NOMO-1 treated with DMSO at 0.1 percent for 48 hours (cell line): ENCODE results near the gene LMNB1.
A peak's percentile ranks its signal among the peaks of the same experiment; 100 is the strongest.
"Not testable (repeated sequence)": the region's sequence is repeated elsewhere in the genome, so short reads cannot be mapped to it uniquely, and the experiment has no call there.

Experiments
- DNase-seq: peaks from one replicate; lab custom pipeline; 2025; ENCODE audit not compliant: unreplicated experiment; lab: John Stamatoyannopoulos, UW

The LMNB1 gene

DNA sequence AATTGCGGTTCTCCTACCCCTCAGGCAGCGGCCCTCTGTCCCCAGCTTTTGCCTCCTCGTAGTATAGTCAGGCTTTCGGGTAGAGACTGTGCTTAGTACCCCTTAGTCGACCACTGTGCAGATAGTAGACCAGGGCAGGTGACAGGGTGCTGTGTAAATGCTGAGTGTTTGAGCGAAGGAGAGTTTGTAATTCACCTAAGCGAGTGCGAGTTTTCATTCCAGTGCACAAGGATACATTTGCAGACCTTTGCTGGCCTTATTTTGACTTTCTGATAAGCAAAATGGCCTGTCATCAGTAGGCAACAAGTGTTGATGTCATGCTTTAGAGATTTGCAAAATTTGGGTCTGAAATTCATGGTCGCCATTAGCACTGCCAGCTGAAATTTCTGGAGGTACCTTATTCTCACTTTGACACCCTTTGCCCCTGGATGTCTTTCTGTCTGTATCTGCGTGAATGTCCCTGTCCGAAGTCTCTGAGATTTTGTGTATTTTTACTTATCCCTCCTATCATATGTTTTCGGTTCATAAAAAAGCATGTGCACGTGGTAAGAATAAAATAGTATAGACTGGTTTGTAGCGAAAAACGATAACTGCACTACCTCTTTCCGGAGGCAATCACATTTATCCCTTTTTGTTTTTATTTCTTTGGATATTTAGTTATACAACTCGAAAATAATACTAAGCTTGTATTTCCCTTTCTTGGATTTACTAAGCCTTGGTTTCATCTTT, 1.9 kb downstream of the LMNB1 start:
- no peak for DNase-seq

- peak; percentile 84 for DNase-seq
These were observed 3.4 kb downstream of the LMNB1 start for GRCh38 chr5:126780165-126780827.

- not testable (repeated sequence) for DNase-seq
These were observed 11.5 kb downstream of the LMNB1 start for GRCh38 chr5:126788409-126788808.

DNA sequence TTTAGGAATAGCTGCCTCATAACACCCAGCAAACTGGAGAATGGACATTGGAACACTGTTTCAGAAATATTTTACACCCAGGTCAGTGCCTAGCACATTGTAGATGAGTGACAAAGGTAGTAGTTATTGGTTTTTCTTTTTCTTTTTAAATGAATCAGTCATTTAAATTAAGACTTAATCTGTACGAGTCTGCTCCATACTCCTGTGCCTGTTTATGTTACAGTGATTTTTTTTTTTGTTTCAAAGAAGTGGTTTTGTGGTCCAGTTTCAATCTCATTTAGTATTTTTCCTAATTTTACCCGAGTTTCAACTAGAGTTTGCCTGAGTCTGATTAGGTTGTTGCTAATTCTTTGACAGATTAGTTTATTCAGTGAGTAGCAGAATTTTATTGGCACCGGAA, 16.2 kb downstream of the LMNB1 start:
- no peak for DNase-seq

- not testable (repeated sequence) for DNase-seq
These were observed 16.7 kb downstream of the LMNB1 start for GRCh38 chr5:126793648-126794047.

DNA sequence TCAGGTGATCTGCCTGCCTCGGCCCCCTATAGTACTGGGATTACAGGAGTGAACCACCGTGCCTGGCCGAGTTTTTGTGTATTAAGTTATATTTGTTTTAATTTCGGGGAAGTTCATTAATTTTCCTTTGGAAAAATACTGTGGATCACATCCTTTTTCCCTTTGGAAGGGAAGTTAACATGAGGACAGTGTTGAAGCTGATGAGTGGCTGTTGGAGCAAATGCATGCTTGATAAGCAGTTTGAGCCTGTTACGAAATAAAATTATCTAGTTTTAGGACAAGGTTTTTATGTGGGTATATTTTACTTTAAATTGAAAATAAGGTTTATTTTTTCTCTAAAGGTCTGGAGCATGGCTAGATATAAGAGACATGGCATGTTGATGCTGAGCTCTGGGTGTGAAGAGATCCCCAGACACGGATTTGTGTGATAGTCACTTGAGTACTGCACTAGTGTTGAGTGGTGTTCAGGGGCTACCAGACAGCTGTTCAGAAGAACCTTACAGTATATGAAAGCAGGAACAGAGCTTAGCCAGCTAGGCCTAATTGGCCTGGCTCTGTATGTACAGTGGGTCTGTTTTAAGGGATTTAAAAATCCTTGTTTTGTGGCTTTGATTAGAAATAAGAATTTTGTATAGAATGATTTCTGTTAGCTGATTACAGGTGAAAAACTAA, 17.4 kb downstream of the LMNB1 start:
- no peak for DNase-seq

DNA sequence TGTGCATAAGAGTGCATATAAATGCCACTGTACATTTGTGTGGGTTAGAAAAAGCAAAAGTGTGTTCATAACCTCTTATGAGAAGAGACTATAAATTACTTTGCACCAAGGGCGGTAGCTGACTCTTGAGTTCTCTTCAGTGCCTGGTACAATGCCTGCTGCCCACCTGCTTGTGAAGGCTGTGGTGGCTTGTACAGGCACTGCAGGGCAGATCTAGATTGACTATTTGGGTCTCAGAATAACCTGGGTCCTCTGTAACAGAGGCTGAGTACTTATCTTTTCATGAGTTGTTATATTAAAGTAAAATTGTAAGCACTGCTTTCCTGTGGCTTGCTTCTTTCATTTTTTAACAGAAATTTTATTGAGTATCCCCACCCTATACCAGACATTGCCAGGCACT, 22.8 kb downstream of the LMNB1 start:
- no peak for DNase-seq

DNA sequence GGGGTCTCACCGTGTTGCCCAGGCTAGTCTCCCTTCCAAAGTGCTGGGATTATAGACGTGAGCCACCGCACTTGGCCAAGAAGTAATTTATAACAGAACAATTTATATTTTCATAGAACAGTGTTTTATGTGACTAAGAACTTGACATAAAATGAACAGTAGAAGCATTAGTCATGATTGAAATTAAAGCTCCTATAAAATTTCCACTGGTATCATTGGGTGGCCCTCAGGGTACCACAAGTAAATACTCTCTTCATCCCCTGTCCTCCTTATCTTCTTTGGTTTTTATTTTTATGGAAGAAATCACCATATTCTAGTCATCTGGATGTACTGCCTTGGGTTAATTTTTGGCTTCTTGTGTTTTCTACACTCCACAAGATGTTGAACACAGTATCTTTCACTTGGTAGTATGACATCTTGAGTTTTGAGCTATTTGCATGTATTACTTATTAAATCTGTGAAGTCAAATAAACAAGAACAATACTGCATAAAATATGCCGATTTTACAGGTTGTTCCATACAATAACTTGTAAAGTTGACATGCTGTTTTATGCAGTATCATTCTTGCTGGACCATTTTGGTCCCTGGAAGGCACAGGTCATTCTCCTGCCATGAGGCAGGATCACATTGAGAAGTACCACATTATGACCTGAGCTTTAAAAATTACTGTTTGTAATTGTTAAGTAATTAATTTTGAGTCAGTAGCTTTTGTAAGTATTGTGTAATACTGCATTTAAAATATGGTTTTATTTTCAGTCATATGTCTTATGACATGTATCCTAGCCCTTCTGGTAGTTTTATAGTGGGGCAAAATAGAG, 24.4 kb downstream of the LMNB1 start:
- peak; percentile 58 for DNase-seq

DNA sequence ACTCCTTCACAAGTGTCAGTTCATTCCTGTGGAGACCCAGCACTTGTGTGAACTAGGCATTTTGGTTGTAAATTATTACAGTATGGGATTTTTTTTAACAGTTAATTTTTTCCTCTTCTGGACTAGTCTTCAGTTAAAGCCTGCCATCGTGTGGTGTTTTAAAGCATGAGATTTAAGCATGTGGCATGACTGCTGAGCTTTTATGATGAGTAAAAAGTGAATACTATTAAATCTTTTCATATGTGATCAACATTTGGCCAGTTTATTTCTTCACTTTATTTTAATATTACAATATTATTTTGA, 25.0 kb downstream of the LMNB1 start:
- DNase-seq, result peak; percentile 58

- no peak for DNase-seq
These were observed 28.1 kb downstream of the LMNB1 start for GRCh38 chr5:126805063-126805462.

DNA sequence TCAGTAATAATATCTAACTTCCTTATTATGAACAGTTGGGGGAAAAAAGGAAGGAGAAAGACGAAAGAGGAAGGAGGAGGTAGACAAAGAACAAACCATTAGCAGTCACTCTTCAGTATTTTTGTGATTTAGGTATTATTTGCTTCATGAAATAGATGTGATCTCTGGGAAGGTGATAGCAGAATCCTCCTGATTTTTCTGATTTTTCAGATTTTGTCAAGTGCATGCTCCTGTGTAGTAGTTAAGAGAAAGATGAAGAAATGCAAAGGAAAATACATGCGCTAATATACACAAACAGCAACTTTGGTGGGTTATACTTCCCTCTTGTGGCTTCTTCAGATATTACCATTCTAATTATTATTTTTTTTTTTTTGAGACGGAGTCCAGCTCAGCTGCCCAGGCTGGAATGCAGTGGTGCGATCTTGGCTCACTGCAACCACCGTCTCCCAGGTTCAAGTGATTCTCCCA, 31.6 kb downstream of the LMNB1 start:
- peak; percentile 81 for DNase-seq

- no peak for DNase-seq
These were observed 33.0 kb downstream of the LMNB1 start for GRCh38 chr5:126809916-126810315.

GRCh38 chr5:126810596-126811380, 33.9 kb downstream of the LMNB1 start:
- DNase-seq, result no peak

DNA sequence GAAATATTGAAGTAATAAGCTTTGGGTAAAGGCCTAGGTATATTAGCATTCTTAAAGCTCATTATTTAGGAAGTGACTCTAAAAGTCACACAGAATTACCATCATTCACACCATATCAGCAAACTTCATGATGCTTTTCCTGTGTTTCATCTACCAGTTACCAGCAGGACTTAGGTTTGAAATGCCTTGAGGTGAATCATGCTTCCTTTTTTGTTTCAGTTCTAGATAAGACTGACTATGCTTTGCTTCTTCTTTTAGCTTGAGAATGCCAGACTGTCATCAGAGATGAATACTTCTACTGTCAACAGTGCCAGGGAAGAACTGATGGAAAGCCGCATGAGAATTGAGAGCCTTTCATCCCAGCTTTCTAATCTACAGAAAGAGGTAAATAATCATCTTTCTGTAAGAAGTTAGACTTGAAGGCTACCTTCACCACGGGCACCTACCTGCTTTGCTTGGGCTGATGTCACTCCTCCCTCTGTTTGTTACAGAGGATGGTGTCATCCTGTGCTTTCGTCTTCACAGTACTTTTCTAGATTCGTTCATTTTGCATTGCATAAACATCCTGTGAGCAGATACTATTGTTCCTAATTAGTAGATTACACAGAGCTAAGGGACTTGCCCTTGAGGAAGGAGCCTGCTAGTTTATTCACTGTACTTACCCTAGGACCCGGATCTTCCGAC, 34.7 kb downstream of the LMNB1 start:
- DNase-seq, result peak; percentile 74

DNA sequence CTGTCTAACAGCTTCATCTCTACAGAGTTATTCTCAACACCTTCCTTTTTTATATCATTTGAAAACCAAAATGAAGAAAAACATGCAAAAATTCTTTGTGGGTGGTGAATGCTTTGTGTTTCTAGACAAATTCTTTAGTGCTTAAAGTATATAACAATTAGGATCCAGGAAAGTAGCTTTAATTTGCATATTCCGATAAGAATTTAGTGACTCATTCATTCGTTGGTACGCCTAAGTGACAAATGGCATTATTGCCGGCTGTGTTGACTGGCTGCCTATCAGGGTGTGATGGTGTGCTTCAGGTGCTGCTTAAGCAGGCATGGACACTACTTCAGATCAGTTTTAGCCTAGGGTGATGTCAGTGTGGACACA, 35.2 kb downstream of the LMNB1 start:
- no peak for DNase-seq

GRCh38 chr5:126813799-126814198, 36.9 kb downstream of the LMNB1 start:
- not testable (repeated sequence) for DNase-seq

GRCh38 chr5:126814721-126815404, 37.9 kb downstream of the LMNB1 start:
- no peak for DNase-seq

DNA sequence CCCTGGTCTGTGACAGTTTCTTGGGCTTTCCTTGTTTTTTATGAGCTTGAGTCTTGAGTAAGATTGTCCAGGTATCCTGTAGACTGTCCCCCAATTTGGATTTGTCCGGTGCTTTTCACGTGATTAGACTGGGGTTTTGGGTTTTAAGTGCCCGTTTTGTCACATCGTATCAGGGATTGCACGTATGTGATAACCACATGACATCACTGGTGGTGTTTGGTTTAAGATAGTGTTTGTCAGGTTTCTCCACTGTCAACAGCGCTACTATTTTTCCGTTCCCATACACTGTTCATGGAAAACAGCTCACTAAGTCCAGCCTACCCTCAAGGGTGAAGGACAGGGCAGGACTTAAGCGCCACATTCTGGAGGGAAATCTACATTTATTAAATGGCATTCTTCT, 39.7 kb downstream of the LMNB1 start:
- no peak for DNase-seq

GRCh38 chr5:126818736-126819135, 41.8 kb downstream of the LMNB1 start:
- no peak for DNase-seq

GRCh38 chr5:126819253-126819652, 42.3 kb downstream of the LMNB1 start:
- DNase-seq, result no peak
